HEK293T (cell line): Measurements from ENCODE around the gene ADPRM.

Experiments used
- LEF1 ChIP-seq: fragments of 450-650 bp; IDR thresholded peaks from 2 replicates; pipeline ENCODE4 v1.6.1; 2017; ENCODE audit warnings: mild to moderate bottlenecking, borderline replicate concordance
- ZNF384 ChIP-seq: fragments of 450-650 bp; IDR thresholded peaks from 2 replicates; pipeline ENCODE4 v1.6.1; 2016

DNA sequence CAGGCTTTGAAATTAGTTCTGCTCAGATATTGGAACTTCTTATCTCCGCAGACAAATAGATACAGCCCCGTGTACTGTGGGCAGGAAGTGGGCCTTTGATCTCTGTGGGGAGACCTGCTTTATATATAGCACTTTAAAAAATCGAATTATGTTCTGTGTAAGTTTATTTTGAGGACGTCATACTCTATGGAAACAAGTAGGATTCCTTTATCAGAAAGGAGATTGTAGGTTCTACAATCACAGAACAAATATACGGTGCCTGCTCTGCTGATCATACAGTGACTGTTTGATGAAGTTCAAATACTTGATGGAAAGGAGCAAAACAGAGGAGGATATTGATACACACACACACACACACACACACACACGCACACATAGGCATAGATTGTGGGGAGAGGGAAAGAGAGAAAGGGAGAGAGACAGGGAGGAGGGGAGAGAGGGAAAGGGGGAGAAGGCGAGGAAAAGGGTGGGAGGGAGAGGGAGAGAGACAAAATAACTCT lies 47.2 kb downstream of the ADPRM start:
- TF ChIP-seq ZNF384 (no peak), LEF1 (no peak)
